GM10248 (cell line): ENCODE data around the gene PRDX2.
A peak's percentile ranks its signal among the peaks of the same experiment; 100 is the strongest.

Experiments
- CTCF ChIA-PET: fragments of 300-600 bp; sonication (Branson Sonifier 250); formaldehyde crosslinking; extraction: SDS; loops from one replicate; lab custom pipeline; 2021; ENCODE audit warnings: antibody characterized with exemption; lab: Yijun Ruan, JAX
- POLR2A ChIA-PET: fragments of 350-650 bp; sonication (Branson Sonifier 250); formaldehyde crosslinking; extraction: SDS; loops from one replicate; lab custom pipeline; 2020; ENCODE audit warnings: antibody characterized with exemption; lab: Yijun Ruan, JAX
- DNase-seq: peaks from one replicate; pipeline ENCODE4 v3.0.0; 2012; ENCODE audit errors: extremely low spot score
- TF ChIP-seq, protein P1 (sequence below): IDR thresholded peaks from 2 replicates; pipeline ENCODE4 v1.5.1; 2012; ENCODE audit warnings: mild to moderate bottlenecking, low read depth; ENCODE audit errors: extremely low read depth, missing control alignments, control extremely low read depth

PRDX2 gene

DNA sequence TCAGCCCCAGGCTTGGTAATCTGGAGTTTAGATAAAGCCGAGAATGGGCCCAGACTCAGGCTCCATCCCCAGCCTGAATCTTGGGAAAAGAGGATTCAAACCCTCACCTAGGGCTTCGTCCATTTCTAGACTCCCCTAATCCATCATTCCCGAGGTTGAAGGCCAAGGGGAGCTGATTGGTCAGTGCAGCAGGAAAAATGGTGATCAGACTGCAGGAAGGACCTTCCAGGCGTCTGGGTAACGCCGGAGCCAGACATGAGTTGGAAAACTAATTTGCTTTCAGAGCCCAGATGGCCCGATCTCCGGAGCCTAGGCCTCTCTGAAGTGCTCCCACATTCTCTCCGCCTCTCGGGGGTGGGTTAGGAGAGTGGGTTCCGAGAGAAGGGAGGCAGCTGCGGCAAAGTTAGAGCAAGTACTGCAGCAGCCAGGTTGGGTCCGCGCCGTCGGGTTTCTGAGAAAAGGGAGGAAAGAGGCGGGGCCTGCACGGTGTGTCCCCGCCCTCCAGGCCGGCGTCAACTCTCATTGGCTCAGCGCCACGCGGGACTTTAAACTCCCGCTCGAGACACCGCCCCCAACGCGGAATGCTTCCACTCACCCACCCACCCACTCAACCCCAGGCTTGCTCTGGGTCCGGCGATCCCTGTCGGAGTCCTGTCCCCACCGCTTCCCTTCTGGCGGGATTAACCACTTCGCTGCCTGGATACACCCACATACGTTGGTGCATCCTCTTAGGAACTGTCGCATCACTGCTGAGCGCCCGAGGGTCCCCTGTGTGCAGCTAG, 33.6 kb upstream of the PRDX2 start:
- ChIA-PET POLR2A (no interaction called here), CTCF (interaction anchor here (1.0 to 3.9 kb wide), 4 partner anchors 13 to 75 kb away, joined by 3 to 20 read pairs (median 11); no protein-coding TSS in a partner anchor)
- DNase-seq: no peak
- TF ChIP-seq, protein P1, sequence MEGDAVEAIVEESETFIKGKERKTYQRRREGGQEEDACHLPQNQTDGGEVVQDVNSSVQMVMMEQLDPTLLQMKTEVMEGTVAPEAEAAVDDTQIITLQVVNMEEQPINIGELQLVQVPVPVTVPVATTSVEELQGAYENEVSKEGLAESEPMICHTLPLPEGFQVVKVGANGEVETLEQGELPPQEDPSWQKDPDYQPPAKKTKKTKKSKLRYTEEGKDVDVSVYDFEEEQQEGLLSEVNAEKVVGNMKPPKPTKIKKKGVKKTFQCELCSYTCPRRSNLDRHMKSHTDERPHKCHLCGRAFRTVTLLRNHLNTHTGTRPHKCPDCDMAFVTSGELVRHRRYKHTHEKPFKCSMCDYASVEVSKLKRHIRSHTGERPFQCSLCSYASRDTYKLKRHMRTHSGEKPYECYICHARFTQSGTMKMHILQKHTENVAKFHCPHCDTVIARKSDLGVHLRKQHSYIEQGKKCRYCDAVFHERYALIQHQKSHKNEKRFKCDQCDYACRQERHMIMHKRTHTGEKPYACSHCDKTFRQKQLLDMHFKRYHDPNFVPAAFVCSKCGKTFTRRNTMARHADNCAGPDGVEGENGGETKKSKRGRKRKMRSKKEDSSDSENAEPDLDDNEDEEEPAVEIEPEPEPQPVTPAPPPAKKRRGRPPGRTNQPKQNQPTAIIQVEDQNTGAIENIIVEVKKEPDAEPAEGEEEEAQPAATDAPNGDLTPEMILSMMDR: no peak

DNA sequence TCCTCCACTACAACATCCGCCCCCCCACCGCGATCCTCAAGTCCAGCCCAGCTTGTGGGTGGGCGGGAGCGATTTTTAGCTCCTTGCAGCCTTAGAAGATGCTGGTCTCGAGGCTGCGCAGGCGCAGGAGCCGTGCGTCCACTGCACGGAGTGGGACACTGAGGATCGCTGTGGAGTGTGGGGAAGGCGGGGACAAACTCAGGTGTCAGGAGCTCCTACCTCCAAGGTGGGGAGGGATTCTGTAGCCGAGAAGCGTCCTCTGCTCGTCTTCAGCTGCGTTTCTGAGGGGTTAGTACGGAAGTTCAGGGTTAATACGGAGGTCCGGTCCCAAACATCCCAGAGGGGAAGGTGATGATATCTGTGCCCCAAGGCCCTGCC, 33.0 kb upstream of the PRDX2 start, which contains the start of gene RTBDN:
Gene RTBDN (minus strand): TSS at position 14 of the 378 bp plus-strand sequence. CDS start 4,600 bp downstream, outside the sequence.
- TF ChIP-seq, protein P1: no peak
- no peak for DNase-seq
- ChIA-PET POLR2A (no interaction called here), CTCF (interaction anchor here (1.0 to 3.9 kb wide), 7 partner anchors 13 to 131 kb away, joined by 3 to 20 read pairs (median 4); no protein-coding TSS in a partner anchor)

DNA sequence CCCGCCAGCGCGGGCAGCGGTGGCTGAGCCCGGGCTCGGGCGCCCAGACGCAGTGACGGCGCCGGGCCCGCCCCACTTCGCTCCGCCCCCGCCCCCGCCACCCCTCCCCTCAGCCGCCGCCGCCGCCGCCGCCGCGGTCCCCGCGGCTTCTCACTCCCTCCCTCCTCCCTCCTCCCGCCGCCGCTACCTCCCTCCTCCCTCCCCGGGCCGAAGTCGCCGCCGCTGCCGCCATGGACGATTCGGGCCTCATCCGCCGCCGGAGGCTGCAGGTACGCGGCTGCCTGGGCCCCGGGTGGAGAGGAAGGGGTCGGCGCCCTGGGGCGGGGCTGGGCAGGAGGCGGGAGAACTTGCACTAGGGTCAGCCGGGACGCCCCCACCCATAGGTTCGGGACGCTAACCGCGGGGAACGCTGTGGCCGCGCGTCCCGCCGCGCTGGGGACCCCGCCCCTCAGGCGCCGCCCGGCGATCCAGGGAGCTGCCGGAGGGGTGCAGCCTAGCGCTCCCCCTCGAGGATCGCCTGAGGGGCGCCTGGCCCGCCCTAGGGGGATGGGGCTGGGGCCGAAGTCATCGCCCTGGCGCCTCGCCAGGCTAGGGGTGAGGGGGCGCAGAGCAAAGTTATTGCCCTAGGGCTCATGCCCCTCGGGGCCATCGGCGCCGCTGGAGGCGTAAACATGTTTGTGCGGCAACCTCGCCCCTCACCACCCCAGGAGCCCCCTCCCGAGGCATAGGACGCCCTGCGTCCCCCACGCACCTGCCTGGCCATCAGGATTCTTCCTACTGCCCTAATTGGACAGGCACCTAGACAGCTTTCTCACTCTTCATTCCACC, 32.4 kb upstream of the PRDX2 start:
- POLR2A ChIA-PET: no interaction called here
- CTCF ChIA-PET: interaction anchor here (1.0 to 3.9 kb wide), 7 partner anchors 14 to 131 kb away, joined by 3 to 20 read pairs (median 4); no protein-coding TSS in a partner anchor
- TF ChIP-seq, protein P1: no peak
- DNase-seq: peak; percentile 69

DNA sequence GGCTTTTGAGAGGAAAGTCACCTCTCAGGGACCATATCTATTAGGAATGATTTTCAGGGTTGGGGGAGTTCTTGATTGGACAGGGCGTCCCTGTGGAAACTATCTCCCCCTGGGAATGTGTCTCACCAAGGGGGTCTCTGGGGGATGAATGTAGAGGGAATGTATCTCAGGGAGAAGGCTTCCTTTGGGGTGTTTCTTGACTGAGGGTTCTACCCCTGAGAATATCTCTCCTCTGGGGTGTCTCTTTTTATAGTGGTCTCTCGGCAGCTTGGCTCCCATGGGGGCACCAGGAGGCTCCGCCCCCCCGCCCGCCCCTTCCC, 31.8 kb upstream of the PRDX2 start:
- no peak for DNase-seq
- TF ChIP-seq, protein P1: no peak
- CTCF ChIA-PET: interaction anchor here (1.1 to 2.9 kb wide), 3 partner anchors 14 to 94 kb away, joined by 3 to 20 read pairs (median 5); no protein-coding TSS in a partner anchor
- POLR2A ChIA-PET: no interaction called here

DNA sequence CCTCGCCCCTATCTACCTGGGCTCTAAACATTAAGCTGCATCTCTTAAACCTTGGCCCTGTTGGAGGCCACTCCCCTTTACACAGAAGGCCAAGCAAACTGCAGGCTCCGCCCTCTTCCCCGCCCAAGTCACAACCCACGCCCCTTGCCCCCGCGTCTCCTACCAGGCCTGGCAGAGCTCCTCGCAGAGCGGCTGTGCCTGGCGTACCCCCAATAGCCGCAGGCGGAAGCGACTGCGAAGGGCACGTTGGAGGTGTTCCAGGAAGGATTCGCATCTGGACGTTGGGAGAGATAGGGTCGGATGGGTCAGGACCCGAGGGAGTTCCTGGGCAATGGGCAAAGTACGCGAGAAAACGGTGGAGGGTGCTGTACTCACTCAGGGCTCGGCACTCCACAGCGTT, 26.9 kb upstream of the PRDX2 start:
- peak; percentile 55 for DNase-seq
- ChIA-PET POLR2A (no interaction called here), CTCF (interaction anchor here (1.1 to 3.2 kb wide), 5 partner anchors 10 to 68 kb away, joined by 3 to 14 read pairs (median 5); no protein-coding TSS in a partner anchor)
- TF ChIP-seq, protein P1: no peak
